Measurements from ENCODE around the gene COL18A1. TPM values are rescaled to one million over a fixed set of nuclear protein-coding genes. Genes with fewer than 3 reads are reported as not detected.

COL18A1 gene
- total RNA-seq, 1 donor: 33.7 TPM

DNA sequence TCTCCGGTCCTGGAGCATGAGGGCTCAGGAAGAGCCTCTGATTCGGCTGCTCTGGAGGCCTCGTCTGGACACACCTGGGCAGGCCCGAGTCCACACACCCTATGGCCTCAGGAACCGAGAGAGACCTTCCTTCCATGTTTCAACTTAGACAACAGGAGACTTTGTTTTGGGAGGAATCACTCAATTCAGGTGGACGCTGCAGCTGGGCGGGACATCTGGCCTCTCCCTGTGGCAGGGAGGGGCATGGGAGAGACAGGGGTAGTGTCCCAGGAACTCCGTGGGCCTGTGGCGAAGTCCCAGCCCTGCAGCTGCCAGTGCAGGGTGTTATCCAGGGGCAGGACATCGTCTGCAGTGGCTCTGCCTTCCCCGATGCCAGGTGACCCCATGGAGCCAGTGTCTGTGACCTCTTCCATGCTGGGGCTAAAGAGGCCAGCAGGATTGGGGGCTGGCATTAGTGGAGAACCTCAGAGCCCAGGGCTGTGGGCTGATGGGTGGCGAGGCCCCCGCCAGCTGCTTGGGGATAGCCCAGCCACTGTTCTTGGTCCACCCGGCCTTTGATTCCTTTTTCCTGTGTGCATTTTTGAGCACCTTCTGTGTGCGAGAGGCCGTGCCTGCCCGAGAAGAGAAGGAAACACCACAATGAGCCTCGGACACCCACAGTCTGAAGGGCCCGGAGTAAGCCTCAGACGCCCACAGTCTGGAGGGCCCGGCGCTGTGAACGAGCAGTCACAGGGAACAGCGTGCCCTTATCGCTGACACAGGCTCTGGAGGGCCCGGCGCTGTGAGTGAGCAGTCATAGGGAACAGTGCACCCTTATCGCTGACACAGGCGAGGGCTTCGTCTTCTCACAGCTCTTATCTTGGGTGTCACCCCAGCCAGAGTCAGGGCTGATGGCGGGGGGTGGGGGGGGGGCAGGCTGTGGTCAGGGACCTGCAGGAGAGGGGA lies 6.2 kb downstream of the COL18A1 start:
- DNase-seq (ENCODE audit: low read depth): peak; percentile 68
- no peak for TF ChIP-seq CTCF (IDR thresholded peaks at IDR 0.05; ENCODE audit: insufficient read depth, low read depth, low read length)
- H3K4me3 ChIP-seq (ENCODE audit: low read depth, low read length): no peak overlapping the region

DNA sequence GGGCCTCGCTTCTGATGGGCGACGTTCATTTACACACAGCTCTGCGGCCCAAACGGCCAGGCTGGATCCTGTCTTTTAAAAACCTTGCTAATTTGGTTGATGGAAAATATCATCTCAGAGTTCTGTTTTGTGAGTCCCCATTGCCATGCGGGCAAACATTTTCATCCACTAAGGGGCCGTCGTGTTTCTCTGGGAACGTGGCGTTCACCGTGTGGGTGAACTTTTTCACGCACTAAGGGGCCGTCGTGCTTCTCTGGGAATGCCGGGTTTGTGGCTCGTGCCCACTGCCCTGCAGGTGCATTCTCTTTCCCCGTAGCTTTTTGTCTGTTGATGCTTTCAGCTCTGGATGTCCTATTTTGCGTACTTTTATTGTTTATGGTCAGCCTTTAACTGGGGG lies 6.8 kb downstream of the COL18A1 start:
- H3K4me3 ChIP-seq (ENCODE audit: low read depth, low read length): no peak overlapping the region
- no peak for TF ChIP-seq CTCF (IDR thresholded peaks at IDR 0.05; ENCODE audit: insufficient read depth, low read depth, low read length)

GRCh38 chr21:45412491-45412890 lies 7.5 kb downstream of the COL18A1 start:
- DNase-seq (ENCODE audit: low read depth): no peak
- no peak overlapping the region for H3K4me3 ChIP-seq (ENCODE audit: low read depth, low read length)
- no peak for TF ChIP-seq CTCF (IDR thresholded peaks at IDR 0.05; ENCODE audit: insufficient read depth, low read depth, low read length)

More for the DNA sequence above, 6.8 kb downstream of the COL18A1 start:
- no peak for DNase-seq (ENCODE audit: low read depth)

DNA sequence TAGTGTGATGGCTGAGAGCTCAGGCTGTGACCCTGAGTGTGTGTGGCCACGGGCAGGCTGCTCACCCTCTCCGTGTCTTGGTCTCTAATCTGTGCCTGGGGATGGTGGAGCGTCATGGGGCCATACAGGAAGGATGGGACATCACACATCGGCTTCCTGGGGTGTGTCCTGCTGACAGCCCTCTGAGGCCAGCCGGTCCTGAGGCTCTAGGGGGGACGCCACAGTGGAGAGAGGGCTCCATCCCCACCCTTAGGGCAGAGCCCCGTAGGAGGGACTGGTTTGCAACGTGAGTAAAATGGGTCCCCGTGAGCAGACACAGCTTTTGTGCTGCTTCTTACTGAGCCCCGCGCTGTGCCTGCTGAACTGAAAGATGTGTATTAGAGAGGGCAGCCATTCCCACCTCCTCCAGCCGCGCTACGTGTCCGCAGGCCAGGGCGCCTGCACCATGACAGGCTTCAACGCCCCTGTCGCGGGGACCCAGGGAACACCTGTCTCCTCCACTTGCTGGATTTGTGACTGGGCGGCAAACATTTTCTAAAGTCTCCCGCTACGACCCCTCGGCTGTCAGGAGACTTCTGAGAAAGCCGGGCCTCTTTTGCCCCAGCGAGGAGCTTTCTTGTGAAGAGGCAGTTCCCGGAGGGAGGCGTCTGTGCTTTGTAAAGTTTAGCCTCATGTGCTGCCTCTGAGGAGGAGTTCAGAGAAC lies 8.1 kb downstream of the COL18A1 start:
- H3K4me3 ChIP-seq (ENCODE audit: low read depth, low read length): no peak overlapping the region
- no peak for TF ChIP-seq CTCF (IDR thresholded peaks at IDR 0.05; ENCODE audit: insufficient read depth, low read depth, low read length)
- no peak for DNase-seq (ENCODE audit: low read depth)

- DNase-seq (ENCODE audit: low read depth): no peak
- H3K4me3 ChIP-seq (ENCODE audit: low read depth, low read length): no peak overlapping the region
- no peak for TF ChIP-seq CTCF (IDR thresholded peaks at IDR 0.05; ENCODE audit: insufficient read depth, low read depth, low read length)
These were observed 9.0 kb downstream of the COL18A1 start for GRCh38 chr21:45413922-45414321.

DNA sequence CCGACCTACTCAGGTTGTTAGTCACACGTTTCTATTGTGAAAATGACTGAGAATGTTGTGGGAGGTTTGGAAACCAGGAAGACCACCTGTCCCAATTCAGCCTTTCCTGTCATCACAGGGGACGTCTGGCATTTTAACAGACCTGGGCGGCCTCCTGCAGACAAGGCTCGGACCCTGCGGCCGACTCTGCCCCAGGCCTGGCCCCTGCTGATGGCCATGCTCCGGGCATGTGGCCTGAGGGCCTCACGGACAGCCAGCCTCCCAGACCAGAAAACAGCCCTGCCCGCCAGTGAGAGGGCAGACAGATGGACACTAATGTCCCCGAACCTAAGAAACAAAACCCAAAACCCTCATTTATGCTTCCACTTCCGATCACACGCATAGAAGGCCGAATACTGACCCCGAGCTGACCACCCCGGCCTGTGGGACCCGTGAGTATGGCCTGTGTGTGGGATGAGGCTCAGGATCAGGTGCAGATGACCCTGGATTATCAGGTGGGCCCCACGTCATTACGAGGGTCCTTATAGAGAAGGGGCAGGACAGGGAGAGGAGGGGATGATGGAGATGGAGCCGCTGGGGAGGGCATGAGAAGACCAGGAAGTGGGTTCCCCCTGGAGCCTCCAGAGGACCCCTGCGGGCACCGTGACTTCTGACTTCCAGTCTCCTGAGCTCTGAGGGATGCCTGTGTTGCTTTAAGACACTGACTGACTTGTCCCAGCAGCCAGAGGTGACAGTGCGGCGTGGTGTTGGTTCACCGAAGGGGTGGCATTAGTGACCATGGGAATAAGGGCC lies 9.6 kb downstream of the COL18A1 start:
- no peak for TF ChIP-seq CTCF (IDR thresholded peaks at IDR 0.05; ENCODE audit: insufficient read depth, low read depth, low read length)
- no peak for DNase-seq (ENCODE audit: low read depth)
- H3K4me3 ChIP-seq (ENCODE audit: low read depth, low read length): no peak overlapping the region
